MM.1S (cell line): Measurements from ENCODE around the gene LRMDA.

ENCODE experiments used
- CTCF ChIP-seq: fragments of 300-600 bp; sonication (generic); IDR thresholded peaks from 2 replicates; pipeline ENCODE4 v1.5.1; 2016; ENCODE audit warnings: antibody characterized with exemption, low read length, mixed read lengths
- EZH2 ChIP-seq: fragments of 300-600 bp; sonication (generic); optimal IDR thresholded peaks from 2 replicates; pipeline ENCODE3; 2017; ENCODE audit warnings: low read depth, mild to moderate bottlenecking, antibody characterized with exemption, low read length, mixed read lengths
- EZH2phosphoT487 ChIP-seq: fragments of 300-600 bp; sonication (generic); IDR thresholded peaks from 2 replicates; pipeline ENCODE4 v1.6.1; 2018; ENCODE audit warnings: antibody characterized with exemption, low read length

- TF ChIP-seq CTCF (no peak), EZH2phosphoT487 (no peak), EZH2 (no peak)
Measured at GRCh38 chr10:76558996-76559891, 1127.8 kb downstream of the LRMDA start.
